Epithelial cell of prostate (primary cell): Measurements from ENCODE around the gene CD46.
"Not testable (repeated sequence)": the region's sequence is repeated elsewhere in the genome, so short reads cannot be mapped to it uniquely, and the experiment has no call there.

Experiments
- DNase-seq: peaks from one replicate; pipeline ENCODE4 v3.0.0-alpha.2; 2011; ENCODE audit warnings: low read depth, low spot score
- H3K27ac ChIP-seq: fragments of 450-650 bp; 2 replicates; pipeline ENCODE4 v1.5.1; 2017; ENCODE audit warnings: mild to moderate bottlenecking

CD46 gene

GRCh38 chr1:207750631-207751305 is 1.1 kb upstream of the CD46 start:
- DNase-seq: no peak
- H3K27ac ChIP-seq: peak overlapping the region; percentile 91

GRCh38 chr1:207751463-207751789 is 428 bp upstream of the CD46 start:
- peak overlapping the region; percentile 91 for H3K27ac ChIP-seq
- not testable (repeated sequence) for DNase-seq

GRCh38 chr1:207752456-207752998 is 673 bp downstream of the CD46 start:
- H3K27ac ChIP-seq: peak overlapping the region; percentile 91
- no peak for DNase-seq

GRCh38 chr1:207753611-207754010 is 1.8 kb downstream of the CD46 start:
- no peak overlapping the region for H3K27ac ChIP-seq
- no peak for DNase-seq

- H3K27ac ChIP-seq: no peak overlapping the region
- no peak for DNase-seq
These were observed 2.2 kb downstream of the CD46 start for GRCh38 chr1:207754011-207754410.

GRCh38 chr1:207754974-207755700 is 3.3 kb downstream of the CD46 start:
- DNase-seq: no peak
- H3K27ac ChIP-seq: peak overlapping the region; percentile 70

GRCh38 chr1:207755846-207756693 is 4.2 kb downstream of the CD46 start:
- H3K27ac ChIP-seq: peak overlapping the region; percentile 70
- peak; percentile 49 for DNase-seq

GRCh38 chr1:207762622-207763021 is 10.8 kb downstream of the CD46 start:
- DNase-seq: no peak
- no peak overlapping the region for H3K27ac ChIP-seq

- no peak overlapping the region for H3K27ac ChIP-seq
- no peak for DNase-seq
These were observed 11.2 kb downstream of the CD46 start for GRCh38 chr1:207763091-207763490.

GRCh38 chr1:207763972-207764371 is 12.1 kb downstream of the CD46 start:
- DNase-seq: no peak

GRCh38 chr1:207766569-207766968 is 14.7 kb downstream of the CD46 start:
- no peak for DNase-seq

More at GRCh38 chr1:207763972-207764371, 12.1 kb downstream of the CD46 start:
- H3K27ac ChIP-seq: no peak overlapping the region

GRCh38 chr1:207770514-207770913 is 18.7 kb downstream of the CD46 start:
- DNase-seq, H3K27ac ChIP-seq: not testable (repeated sequence)

More at GRCh38 chr1:207766569-207766968, 14.7 kb downstream of the CD46 start:
- no peak overlapping the region for H3K27ac ChIP-seq

- not testable (repeated sequence) for H3K27ac ChIP-seq, DNase-seq
These were observed 24.2 kb downstream of the CD46 start for GRCh38 chr1:207776045-207776444.

- H3K27ac ChIP-seq, DNase-seq: not testable (repeated sequence)
These were observed 25.6 kb downstream of the CD46 start for GRCh38 chr1:207777412-207777811.

- DNase-seq: no peak
- H3K27ac ChIP-seq: no peak overlapping the region
These were observed 27.2 kb downstream of the CD46 start for GRCh38 chr1:207779008-207779407.

- no peak overlapping the region for H3K27ac ChIP-seq
- DNase-seq: no peak
These were observed 29.5 kb downstream of the CD46 start for GRCh38 chr1:207781312-207781711.

GRCh38 chr1:207787776-207788175 is 35.9 kb downstream of the CD46 start:
- no peak overlapping the region for H3K27ac ChIP-seq
- no peak for DNase-seq

GRCh38 chr1:207789386-207789785 is 37.5 kb downstream of the CD46 start:
- peak overlapping the region; percentile 15 for H3K27ac ChIP-seq
- DNase-seq: no peak

GRCh38 chr1:207789792-207790787 is 38.2 kb downstream of the CD46 start:
- peak overlapping the region; percentile 15 for H3K27ac ChIP-seq
- no peak for DNase-seq
